Measurements from ENCODE around the gene CEBPZ. TPM values are rescaled to one million over a fixed set of nuclear protein-coding genes. Genes with fewer than 3 reads are reported as not detected.

The CEBPZ gene, protein sequence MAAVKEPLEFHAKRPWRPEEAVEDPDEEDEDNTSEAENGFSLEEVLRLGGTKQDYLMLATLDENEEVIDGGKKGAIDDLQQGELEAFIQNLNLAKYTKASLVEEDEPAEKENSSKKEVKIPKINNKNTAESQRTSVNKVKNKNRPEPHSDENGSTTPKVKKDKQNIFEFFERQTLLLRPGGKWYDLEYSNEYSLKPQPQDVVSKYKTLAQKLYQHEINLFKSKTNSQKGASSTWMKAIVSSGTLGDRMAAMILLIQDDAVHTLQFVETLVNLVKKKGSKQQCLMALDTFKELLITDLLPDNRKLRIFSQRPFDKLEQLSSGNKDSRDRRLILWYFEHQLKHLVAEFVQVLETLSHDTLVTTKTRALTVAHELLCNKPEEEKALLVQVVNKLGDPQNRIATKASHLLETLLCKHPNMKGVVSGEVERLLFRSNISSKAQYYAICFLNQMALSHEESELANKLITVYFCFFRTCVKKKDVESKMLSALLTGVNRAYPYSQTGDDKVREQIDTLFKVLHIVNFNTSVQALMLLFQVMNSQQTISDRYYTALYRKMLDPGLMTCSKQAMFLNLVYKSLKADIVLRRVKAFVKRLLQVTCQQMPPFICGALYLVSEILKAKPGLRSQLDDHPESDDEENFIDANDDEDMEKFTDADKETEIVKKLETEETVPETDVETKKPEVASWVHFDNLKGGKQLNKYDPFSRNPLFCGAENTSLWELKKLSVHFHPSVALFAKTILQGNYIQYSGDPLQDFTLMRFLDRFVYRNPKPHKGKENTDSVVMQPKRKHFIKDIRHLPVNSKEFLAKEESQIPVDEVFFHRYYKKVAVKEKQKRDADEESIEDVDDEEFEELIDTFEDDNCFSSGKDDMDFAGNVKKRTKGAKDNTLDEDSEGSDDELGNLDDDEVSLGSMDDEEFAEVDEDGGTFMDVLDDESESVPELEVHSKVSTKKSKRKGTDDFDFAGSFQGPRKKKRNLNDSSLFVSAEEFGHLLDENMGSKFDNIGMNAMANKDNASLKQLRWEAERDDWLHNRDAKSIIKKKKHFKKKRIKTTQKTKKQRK
- polyA plus RNA-seq (ENCODE audit: insufficient read length in 4 of 4): 10 to 100 TPM; 70.3 to 95.6 (median 84.5) TPM

DNA sequence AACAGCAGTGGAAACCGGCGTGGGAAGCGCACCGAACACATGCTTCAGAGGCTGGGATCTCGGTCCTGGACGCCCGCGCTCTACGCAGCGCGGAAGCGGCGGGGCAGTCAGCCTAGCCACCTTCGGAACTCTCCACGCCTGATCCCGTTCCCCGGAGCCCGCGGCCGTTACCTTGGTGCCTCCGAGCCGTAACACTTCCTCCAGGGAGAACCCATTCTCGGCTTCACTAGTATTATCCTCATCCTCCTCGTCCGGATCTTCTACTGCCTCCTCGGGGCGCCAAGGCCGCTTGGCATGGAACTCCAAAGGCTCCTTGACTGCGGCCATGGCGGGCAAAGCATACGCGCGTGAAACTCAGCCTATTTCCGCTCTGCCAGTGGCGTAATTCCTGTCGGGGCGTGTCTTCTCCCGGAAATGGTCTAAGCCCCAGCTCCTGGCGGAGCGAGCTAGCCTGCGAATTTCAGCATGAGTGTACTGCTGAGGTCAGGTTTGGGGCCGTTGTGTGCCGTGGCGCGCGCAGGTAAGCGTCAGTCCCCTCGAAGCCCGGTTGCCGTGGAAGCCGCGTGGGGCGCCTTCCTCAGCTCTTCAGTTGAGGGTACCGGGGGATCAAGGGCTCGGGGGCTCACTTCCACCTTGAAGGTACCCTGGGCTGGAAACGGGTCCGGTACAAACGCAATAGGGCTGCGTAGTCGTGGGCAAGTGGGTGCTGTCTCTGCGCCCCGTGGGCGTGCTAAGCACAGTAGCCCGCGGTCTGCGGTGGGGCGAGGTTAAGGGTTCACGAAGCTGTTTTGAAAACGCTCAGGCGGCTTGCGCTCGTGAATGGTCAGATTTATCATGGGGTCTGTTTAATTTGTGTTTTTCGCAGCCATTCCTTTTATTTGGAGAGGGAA, at the start of gene CEBPZ, which contains the start of gene NDUFAF7:
Gene CEBPZ (minus strand): TSS at position 356 of the 890 bp plus-strand sequence. CDS start 29 bp downstream, at position 327.
Gene NDUFAF7 (plus strand): TSS at position 418 of the 890 bp plus-strand sequence. CDS start 48 bp downstream, at position 466.
- DNase-seq (ENCODE audit: low read depth in 4 of 4, low spot score in 2 of 4): peak; percentile 77 to 91 (median 84)

DNA sequence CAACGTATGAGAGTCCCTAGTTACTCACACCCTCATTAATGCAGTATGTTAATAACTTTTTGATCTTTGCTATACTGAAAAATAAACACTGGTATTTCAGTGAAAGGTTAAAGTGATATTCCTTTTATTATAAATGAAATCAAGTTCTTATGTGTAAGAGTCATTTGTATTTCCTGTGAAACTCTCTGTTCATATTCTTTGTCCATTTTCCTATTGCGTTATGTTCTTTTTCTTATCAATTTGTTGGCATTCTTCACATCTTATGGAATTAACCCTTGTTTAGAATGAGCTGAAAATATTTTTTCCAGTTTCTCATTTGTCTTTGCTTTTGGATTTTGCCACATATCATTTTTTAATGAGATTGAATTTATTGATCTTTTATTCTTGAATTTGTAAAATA, 44.9 kb upstream of the CEBPZ start:
- DNase-seq (ENCODE audit: low read depth in 4 of 4, low spot score in 2 of 4): no peak

DNA sequence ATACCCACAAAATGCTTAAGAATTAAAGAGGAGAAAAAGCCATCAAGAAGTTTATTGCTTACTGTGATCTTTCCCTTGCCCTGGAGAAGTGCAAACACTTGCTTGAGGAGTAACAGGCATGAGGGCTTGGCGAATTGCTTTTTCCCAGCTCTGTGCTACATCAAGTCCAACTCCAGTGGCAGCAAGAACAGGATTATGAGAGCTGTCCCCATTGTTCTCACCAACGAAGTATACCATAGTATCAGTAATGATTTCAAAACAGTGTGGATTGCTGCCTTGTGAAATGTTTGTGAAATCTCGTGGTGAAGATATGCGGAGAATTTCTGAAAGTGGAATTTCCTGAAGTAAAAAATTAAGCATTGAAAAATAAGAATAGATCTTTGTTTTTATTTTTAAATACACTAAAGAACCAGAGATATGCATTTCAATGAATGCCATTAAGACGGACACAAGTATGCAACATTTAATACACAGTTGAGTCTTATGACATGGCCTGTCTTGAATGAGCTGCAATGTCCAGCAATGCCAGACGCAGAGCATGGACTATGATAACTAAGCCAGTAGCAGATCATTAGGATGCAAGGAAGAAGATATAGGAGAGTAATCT, 43.1 kb upstream of the CEBPZ start:
- DNase-seq (ENCODE audit: low read depth in 4 of 4, low spot score in 2 of 4): no peak

DNA sequence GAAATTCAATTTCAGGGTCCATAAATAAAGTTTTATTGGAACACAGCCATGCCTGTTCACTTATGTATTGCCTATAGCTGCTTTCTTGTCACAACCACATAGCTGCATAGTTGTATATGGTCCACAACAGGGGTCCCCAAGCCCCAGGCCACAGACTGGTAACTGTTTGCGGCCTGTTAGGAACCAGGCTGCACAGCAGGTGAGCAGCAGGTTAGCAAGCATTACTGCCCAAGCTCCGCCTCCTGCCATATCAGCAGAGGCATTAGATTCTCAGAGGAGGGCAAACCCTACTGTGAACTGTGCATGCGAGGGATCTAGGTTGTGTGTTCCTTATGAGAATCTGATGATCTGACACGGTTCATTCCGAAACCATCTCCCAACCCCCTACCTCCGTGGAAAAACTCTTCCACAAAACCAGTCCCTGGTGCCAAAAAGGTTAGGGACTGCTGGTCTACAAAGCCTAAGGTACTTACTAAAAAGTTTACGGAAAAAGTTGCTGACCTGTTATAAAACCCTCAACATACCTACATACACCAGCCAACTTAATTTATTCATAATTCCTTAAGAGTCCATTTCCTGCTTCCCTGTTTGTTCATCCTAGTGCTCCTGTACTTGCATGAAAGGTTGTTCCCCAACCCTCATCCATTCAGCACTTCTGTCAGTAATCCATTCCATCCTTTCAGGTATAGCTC, 40.1 kb upstream of the CEBPZ start:
- DNase-seq (ENCODE audit: low read depth in 4 of 4, low spot score in 2 of 4): no peak

DNA sequence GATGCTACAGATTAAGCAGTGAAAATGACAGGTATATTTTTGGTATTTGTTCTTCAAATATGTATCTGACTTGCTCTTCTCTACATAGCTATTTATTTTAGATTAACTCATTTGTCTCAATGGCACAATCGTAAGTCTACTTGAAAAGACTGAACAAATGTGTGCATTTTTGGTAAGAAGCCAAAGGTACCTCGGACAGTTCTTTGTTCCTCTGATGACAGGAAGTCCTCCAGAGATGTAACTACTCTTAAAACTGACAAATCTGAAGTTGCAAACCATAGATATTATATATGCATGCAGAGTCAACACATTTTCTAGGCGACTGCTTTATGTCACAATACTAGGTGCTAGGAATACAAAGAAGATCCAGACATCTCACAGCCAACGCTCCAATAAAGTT, 36.7 kb upstream of the CEBPZ start:
- DNase-seq (ENCODE audit: low read depth in 4 of 4, low spot score in 2 of 4): no peak

DNA sequence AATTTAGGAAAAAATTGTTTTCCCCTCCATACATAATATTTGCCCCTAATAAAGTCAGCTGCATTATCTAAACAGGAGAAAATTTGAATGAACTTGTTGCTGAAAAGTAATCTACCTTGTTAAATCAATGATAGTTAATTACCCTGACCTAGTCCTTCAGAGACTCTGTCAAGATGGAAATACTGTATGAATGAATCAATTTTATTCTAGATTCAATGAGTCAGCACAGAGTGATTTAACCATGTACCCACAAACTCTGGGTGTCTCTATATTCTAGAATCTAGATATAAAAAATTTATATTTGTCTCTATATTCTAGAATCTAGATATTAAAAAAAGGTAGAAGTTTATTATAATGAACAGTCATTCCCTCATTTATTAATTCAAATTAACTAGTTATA, 36.3 kb upstream of the CEBPZ start:
- DNase-seq (ENCODE audit: low read depth in 4 of 4, low spot score in 2 of 4): no peak

DNA sequence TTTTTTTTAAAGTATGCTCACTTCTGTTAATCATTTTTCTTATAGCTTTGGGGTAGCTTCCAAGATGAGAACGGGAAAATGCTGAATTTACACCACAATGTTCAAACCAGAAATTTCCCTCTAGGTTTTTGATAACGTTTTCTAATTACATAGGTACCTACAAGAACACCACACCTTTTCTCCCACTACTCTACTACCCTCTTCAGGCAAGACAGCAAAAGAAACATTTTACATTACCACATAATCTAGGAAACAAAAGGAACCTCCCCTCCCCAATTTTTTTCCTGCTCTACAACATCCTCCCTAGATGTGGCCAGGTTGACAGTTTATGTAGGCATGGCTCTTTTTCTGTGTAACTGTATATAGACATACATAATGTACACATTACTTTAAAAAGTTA, 32.4 kb upstream of the CEBPZ start:
- DNase-seq (ENCODE audit: low read depth in 4 of 4, low spot score in 2 of 4): no peak

DNA sequence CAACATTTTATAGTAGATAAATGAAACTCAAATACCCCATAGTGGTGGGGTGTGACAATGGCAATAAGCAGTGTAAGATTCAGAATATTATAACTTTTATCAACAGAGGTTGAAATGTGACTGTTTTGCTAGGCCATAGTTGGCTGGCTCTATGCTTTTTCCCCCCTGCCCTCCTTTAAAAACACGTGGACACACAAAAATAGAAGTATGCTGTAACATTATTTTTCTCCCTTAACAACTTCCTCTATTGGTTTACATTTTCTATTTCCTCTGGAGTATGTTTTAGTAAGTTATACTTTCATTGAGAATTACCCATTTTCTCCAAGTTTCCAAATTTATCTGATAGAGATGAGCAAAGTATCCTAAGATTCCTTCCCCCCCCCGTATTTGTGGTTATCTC, 31.1 kb upstream of the CEBPZ start:
- no peak for DNase-seq (ENCODE audit: low read depth in 4 of 4, low spot score in 2 of 4)

DNA sequence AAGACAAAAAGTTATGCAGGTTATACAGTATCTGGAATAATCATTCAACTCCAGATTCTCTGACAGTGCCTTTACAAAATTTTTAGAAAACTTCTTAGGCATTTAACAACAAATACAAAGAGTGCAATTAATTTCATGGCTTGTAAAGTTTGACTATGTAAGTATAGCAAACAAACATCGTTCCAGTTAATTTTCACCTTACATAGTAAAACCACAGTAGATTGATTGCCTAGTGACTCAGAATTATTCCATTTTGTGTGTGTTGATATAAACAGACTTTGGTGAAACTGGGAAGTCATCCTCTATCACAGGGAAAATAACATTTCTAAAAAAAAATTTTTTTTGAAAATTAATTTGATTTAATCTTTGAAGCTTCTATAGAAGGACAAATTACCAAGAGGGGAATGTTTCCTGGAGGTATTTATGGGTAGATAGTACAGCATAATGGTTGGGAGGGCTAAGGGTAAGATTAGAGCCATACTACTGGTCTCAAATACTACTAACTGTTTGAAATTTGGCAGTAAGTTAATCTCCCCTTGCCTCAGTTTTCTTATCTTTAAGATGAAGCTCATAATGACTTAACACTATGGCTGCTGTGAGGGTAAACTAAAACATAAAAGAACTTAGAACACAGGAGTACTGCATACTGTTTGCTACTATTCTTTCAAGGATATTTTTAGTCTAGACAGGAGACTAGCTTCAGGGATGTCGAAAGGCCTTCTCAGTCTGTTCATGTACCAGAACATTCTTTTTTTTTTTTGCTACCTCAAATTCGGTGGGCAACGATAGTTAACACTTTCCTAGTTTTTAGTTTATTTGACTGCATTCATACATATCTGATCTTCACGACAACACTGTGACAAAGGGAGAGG, 19.7 kb upstream of the CEBPZ start:
- no peak for DNase-seq (ENCODE audit: low read depth in 4 of 4, low spot score in 2 of 4)

DNA sequence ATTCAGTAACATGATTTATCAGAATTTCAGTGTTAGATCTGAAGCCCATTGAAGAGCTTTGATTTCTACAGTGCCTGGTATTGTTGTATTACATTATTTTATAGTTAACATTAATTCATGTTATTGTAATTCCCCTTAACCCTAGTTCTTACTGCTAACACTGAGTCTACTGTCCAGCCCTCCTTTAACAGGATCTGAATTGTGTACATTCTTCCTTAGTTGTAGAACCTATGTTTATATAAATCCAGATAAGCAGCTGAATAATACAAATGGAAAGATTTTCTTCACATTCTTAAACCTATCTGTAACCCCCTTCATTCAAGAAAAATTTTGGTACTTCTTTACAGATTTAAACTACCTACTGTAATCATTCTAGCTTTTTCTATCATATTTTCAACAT, 14.8 kb upstream of the CEBPZ start:
- DNase-seq (ENCODE audit: low read depth in 4 of 4, low spot score in 2 of 4): no peak

DNA sequence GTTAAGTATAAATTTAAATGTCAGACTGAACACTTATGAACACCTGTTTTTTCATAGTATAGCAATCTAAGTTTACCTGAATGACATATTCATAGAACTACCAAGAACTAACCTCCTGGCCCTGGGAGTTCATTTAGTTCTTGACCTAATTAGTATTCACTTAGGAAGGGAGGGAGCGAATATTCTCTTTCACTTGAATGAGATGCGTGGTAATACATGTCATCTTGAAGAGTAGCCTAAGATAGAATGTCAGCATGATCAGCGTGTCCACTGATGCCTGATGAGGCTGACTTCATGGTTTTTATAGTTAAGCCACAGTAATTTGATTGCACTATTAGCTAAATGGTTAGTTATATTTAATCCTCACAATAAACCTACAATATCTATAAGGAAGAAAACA, 13.4 kb upstream of the CEBPZ start:
- no peak for DNase-seq (ENCODE audit: low read depth in 4 of 4, low spot score in 2 of 4)

DNA sequence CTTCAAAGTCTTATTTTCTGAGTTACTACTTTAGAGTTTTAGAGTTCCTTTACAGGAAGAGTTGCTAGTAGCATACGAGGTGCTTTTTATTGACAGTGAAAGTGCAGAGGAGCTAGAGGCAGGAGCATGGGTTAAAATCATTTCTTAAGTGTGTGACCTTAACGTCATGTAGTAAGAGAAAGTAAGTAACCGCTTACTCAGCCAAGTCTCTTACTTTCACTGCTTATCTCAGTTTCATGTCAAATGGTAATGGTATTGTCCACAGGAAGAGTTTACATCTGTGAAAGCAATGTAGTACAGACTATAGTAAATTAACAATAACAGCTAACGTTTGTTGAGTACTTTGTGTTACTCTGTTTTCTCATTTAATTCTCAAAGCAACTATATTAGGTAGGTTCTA, 12.6 kb upstream of the CEBPZ start:
- no peak for DNase-seq (ENCODE audit: low read depth in 4 of 4, low spot score in 2 of 4)

DNA sequence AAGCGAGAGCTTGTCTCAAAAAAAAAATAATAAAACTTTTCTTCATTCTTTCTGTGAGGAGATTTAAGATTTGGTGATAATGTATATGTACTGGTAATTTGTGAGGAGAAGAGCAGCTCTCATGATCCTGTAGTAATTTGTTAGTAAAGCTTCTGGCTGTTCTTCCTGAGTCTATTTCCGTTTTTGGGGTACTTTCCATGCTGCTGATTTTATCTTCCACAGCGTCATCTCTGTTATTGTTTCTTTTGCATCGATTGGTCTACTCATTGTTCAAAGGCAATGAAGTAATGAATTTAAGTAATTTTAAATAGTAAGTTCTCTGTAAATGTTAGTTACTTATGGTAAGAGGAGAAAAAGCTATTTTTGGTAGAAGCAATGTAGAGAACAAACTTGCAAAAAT, 12.0 kb upstream of the CEBPZ start:
- DNase-seq (ENCODE audit: low read depth in 4 of 4, low spot score in 2 of 4): no peak

DNA sequence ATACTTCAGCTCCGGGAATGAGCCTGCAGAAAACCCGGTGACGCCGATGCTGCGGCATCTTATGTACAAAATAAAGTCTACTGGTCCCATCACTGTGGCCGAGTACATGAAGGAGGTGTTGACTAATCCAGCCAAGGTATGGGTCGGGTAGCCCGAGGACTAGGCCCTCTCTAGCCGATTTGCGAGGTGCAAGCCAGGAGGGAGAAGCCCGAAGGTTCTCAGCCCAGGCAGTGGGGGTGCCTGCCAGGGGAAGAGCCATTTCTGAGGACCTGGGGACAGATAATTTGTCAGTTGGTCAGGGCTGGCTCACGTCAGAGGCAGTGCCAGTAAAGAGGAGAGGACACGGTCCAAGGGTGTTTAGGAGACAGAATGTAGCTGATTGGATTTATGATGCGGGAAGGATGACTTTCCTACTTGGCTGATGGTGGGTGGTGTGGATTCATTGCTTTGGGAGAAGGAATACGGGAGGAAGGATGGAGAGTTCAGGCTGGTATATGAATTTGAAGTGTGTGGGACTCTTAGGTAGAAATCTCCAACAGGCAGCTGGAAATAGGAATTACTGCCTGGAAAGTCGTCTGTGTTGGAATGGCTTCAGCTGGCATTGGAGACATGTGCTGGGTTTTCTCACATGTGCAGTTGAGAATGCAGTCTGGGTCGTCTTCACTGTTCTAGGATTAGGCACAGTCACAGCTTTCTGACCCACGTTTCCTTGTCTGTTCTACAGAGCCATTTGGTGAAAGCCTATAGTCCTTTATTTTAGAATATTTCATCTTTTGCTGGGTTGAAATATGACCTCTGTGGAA, 936 bp upstream of the CEBPZ start:
- DNase-seq (ENCODE audit: low read depth in 4 of 4, low spot score in 2 of 4): peak; percentile 13 to 28 (median 21)

DNA sequence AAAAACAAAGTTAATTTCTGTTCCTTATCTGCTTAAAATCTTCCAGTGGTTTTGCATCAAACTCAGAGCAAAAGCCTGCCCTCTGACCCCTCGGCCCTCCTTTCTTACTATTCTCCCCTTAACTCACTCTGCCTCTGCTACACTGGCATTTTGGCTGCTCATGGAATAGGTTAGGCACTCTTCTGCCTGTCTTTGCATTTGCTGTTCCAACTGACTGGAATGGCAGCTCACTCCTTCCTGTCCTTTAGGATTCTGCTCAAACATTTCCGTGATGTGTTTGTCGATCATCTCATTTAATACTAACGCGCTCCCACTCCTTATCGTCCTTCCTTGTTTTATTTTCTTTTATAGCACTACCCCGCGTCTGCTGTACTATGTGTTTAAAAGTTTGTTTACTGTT, 815 bp downstream of the CEBPZ start:
- peak in 3 of 4 donors; percentile 0 to 17 (median 9) for DNase-seq (ENCODE audit: low read depth in 4 of 4, low spot score in 2 of 4)

DNA sequence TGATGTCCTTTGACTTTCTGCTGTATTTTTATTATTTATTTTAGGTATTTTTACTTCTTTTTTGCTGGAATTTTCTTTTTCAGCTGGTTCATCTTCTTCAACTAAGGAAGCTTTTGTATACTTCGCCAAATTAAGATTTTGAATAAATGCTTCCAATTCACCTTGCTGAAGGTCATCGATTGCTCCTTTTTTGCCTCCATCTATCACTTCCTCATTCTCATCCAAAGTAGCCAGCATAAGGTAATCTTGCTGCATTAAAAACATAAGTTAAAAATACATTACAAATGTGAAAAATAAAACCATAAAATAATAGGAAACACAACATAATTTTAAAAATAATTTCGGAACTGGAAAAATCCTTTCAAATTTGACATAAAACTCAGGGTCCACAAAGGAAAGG, 2.6 kb downstream of the CEBPZ start:
- DNase-seq (ENCODE audit: low read depth in 4 of 4, low spot score in 2 of 4): no peak

DNA sequence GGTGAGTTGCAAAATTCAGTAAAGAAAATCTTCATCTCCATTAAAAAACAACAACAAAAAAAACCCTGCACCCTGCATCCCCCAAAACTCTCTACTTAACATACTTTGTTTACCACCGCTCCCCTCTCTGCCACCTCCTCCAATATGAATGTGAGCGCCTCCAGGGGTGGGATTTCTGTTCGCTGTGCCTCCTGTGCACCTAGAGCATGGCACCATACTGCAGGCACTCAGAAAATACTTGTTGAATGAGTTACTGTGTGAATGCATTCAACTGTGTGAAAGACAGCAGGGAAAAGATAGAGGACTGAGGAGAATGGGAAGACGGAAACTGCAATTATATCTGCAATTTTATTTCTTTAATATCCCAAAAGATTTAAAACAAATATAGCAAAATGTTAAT, 4.5 kb downstream of the CEBPZ start:
- no peak for DNase-seq (ENCODE audit: low read depth in 4 of 4, low spot score in 2 of 4)
